ENCODE results near the gene RPRD1B.

- TF ChIP-seq CTCF (IDR thresholded peaks at IDR 0.05) (no peak), POLR2A (IDR thresholded peaks at IDR 0.05) (no peak)
Observed at GRCh38 chr20:38000293-38000692, 33.3 kb upstream of the RPRD1B start.

Data from esophagus squamous epithelium (tissue), 4 donors.